Measurements from ENCODE around the gene PDGFB.
A peak's percentile ranks its signal among the peaks of the same experiment; 100 is the strongest.

PDGFB gene

GRCh38 chr22:39214383-39215069, 30.3 kb downstream of the PDGFB start:
- Histone ChIP-seq H3K9ac (ENCODE audit: low read length) (no peak overlapping the region), H3K4me1 (ENCODE audit: control insufficient read depth in 1 of 2, insufficient read depth in 2 of 2, low read length in 2 of 2) (peaks cover 33 to 34% of the 10 kb centered on the region in 2 experiments), H4K12ac (ENCODE audit: low read depth, low read length) (no peak overlapping the region), H2BK120ac (ENCODE audit: insufficient read depth, low read length, poor library complexity) (peak overlapping the region; percentile 12), H2AK5ac (ENCODE audit: low read length) (no peak overlapping the region), H3K36me3 (ENCODE audit: control insufficient read depth in 1 of 2, insufficient read depth in 2 of 2, low read length in 2 of 2) (no peaks in the 10 kb centered on the region), H3K9me3 (ENCODE audit: insufficient read depth, low read depth, low read length) (no peaks in the 10 kb centered on the region), H3K27me3 (ENCODE audit: insufficient read depth, low read length) (no peaks in the 10 kb centered on the region), H2AFZ (ENCODE audit: insufficient read depth, low read length, poor library complexity) (no peak overlapping the region), H3K18ac (ENCODE audit: low read length) (no peak overlapping the region), H3K23ac (ENCODE audit: low read length) (no peak overlapping the region), H3K79me2 (ENCODE audit: control insufficient read depth, insufficient read depth, low read length, poor library complexity) (no peaks in the 10 kb centered on the region), H3K4ac (ENCODE audit: low read depth, low read length) (peak overlapping the region; percentile 1), H3K4me3 (ENCODE audit: low read depth, low read length) (no peak overlapping the region), H3K4me2 (ENCODE audit: low read length) (peak overlapping the region; percentile 51), H3K79me1 (ENCODE audit: low read length) (peaks cover 33% of the 10 kb centered on the region), H2BK5ac (ENCODE audit: low read depth, low read length, poor library complexity) (peak overlapping the region; percentile 17), H4K91ac (ENCODE audit: low read depth, low read length) (peak overlapping the region; percentile 93), H2BK12ac (ENCODE audit: low read length) (peak overlapping the region; percentile 16), H4K8ac (ENCODE audit: low read depth, low read length) (no peak overlapping the region), H3K14ac (ENCODE audit: low read length) (no peak overlapping the region), H3K27ac (ENCODE audit: low read depth, low read length) (peak overlapping the region; percentile 96)
- DNase-seq, result peak; percentile 89 to 95
- no CpG with 5 or more reads among the region's 8 CpGs for WGBS (ENCODE audit: extremely low coverage, insufficient coverage, insufficient read length)

GRCh38 chr22:39214006-39214382, 30.8 kb downstream of the PDGFB start:
- no peak overlapping the region for H4K8ac ChIP-seq (ENCODE audit: low read depth, low read length)
- no peak overlapping the region for H4K12ac ChIP-seq (ENCODE audit: low read depth, low read length)
- peak overlapping the region; percentile 96 for H3K27ac ChIP-seq (ENCODE audit: low read depth, low read length)
- no peaks in the 10 kb centered on the region for H3K36me3 ChIP-seq (ENCODE audit: control insufficient read depth in 1 of 2, insufficient read depth in 2 of 2, low read length in 2 of 2)
- H3K4me3 ChIP-seq (ENCODE audit: low read depth, low read length), result no peak overlapping the region
- no peaks in the 10 kb centered on the region for H3K9me3 ChIP-seq (ENCODE audit: insufficient read depth, low read depth, low read length)
- DNase-seq, result peak in 1 of 2 donors; percentile 37
- no peaks in the 10 kb centered on the region for H3K79me2 ChIP-seq (ENCODE audit: control insufficient read depth, insufficient read depth, low read length, poor library complexity)
- no peak overlapping the region for H3K23ac ChIP-seq (ENCODE audit: low read length)
- H2BK12ac ChIP-seq (ENCODE audit: low read length), result peak overlapping the region; percentile 16
- peaks cover 33 to 34% of the 10 kb centered on the region in 2 experiments for H3K4me1 ChIP-seq (ENCODE audit: control insufficient read depth in 1 of 2, insufficient read depth in 2 of 2, low read length in 2 of 2)
- H2AK5ac ChIP-seq (ENCODE audit: low read length), result peak overlapping the region; percentile 2
- peak overlapping the region; percentile 10 for H3K9ac ChIP-seq (ENCODE audit: low read length)
- peak overlapping the region; percentile 12 for H2BK120ac ChIP-seq (ENCODE audit: insufficient read depth, low read length, poor library complexity)
- no peak overlapping the region for H2AFZ ChIP-seq (ENCODE audit: insufficient read depth, low read length, poor library complexity)
- peak overlapping the region; percentile 1 for H3K4ac ChIP-seq (ENCODE audit: low read depth, low read length)
- H3K79me1 ChIP-seq (ENCODE audit: low read length), result peaks cover 33% of the 10 kb centered on the region
- peak overlapping the region; percentile 7 for H2BK5ac ChIP-seq (ENCODE audit: low read depth, low read length, poor library complexity)
- peak overlapping the region; percentile 8 for H3K14ac ChIP-seq (ENCODE audit: low read length)
- peak overlapping the region; percentile 51 for H3K4me2 ChIP-seq (ENCODE audit: low read length)
- no CpG with 5 or more reads among the region's 9 CpGs for WGBS (ENCODE audit: extremely low coverage, insufficient coverage, insufficient read length)
- H3K27me3 ChIP-seq (ENCODE audit: insufficient read depth, low read length), result no peaks in the 10 kb centered on the region
- H3K18ac ChIP-seq (ENCODE audit: low read length), result no peak overlapping the region
- H4K91ac ChIP-seq (ENCODE audit: low read depth, low read length), result peak overlapping the region; percentile 58

GRCh38 chr22:39212721-39213376, 31.9 kb downstream of the PDGFB start:
- Histone ChIP-seq H4K12ac (ENCODE audit: low read depth, low read length) (peak overlapping the region; percentile 52), H3K18ac (ENCODE audit: low read length) (peak overlapping the region; percentile 55), H3K36me3 (ENCODE audit: control insufficient read depth in 1 of 2, insufficient read depth in 2 of 2, low read length in 2 of 2) (no peaks in the 10 kb centered on the region), H4K8ac (ENCODE audit: low read depth, low read length) (peak overlapping the region; percentile 77), H3K27me3 (ENCODE audit: insufficient read depth, low read length) (no peaks in the 10 kb centered on the region), H3K14ac (ENCODE audit: low read length) (peak overlapping the region; percentile 72), H3K23ac (ENCODE audit: low read length) (no peak overlapping the region), H2AK5ac (ENCODE audit: low read length) (no peak overlapping the region), H4K91ac (ENCODE audit: low read depth, low read length) (peak overlapping the region; percentile 79), H3K4me1 (ENCODE audit: control insufficient read depth in 1 of 2, insufficient read depth in 2 of 2, low read length in 2 of 2) (peaks cover 33 to 34% of the 10 kb centered on the region in 2 experiments), H3K79me1 (ENCODE audit: low read length) (peaks cover 33% of the 10 kb centered on the region), H3K79me2 (ENCODE audit: control insufficient read depth, insufficient read depth, low read length, poor library complexity) (no peaks in the 10 kb centered on the region), H3K4ac (ENCODE audit: low read depth, low read length) (peak overlapping the region; percentile 53), H3K4me3 (ENCODE audit: low read depth, low read length) (no peak overlapping the region), H2BK12ac (ENCODE audit: low read length) (peak overlapping the region; percentile 69), H2BK120ac (ENCODE audit: insufficient read depth, low read length, poor library complexity) (peak overlapping the region; percentile 82), H3K4me2 (ENCODE audit: low read length) (peak overlapping the region; percentile 52), H3K27ac (ENCODE audit: low read depth, low read length) (peak overlapping the region; percentile 96), H3K9me3 (ENCODE audit: insufficient read depth, low read depth, low read length) (no peaks in the 10 kb centered on the region), H2AFZ (ENCODE audit: insufficient read depth, low read length, poor library complexity) (peak overlapping the region; percentile 43), H2BK5ac (ENCODE audit: low read depth, low read length, poor library complexity) (peak overlapping the region; percentile 94), H3K9ac (ENCODE audit: low read length) (no peak overlapping the region)
- DNase-seq, result peak; percentile 96
- WGBS (ENCODE audit: extremely low coverage, insufficient coverage, insufficient read length), result no CpG with 5 or more reads among the region's 12 CpGs

- H3K9me3 ChIP-seq (ENCODE audit: insufficient read depth, low read depth, low read length), result no peaks in the 10 kb centered on the region
These were observed 35.0 kb downstream of the PDGFB start for GRCh38 chr22:39209756-39210155.

More at GRCh38 chr22:39209756-39210155, 35.0 kb downstream of the PDGFB start:
- Histone ChIP-seq H4K8ac (ENCODE audit: low read depth, low read length) (peak overlapping the region; percentile 26), H2AFZ (ENCODE audit: insufficient read depth, low read length, poor library complexity) (no peak overlapping the region), H3K79me1 (ENCODE audit: low read length) (peaks cover 23% of the 10 kb centered on the region), H3K27ac (ENCODE audit: low read depth, low read length) (no peak overlapping the region), H3K36me3 (ENCODE audit: control insufficient read depth in 1 of 2, insufficient read depth in 2 of 2, low read length in 2 of 2) (no peaks in the 10 kb centered on the region), H3K14ac (ENCODE audit: low read length) (no peak overlapping the region), H3K9ac (ENCODE audit: low read length) (no peak overlapping the region), H3K23ac (ENCODE audit: low read length) (no peak overlapping the region), H3K4me1 (ENCODE audit: control insufficient read depth in 1 of 2, insufficient read depth in 2 of 2, low read length in 2 of 2) (peaks cover 30 to 31% of the 10 kb centered on the region in 2 experiments), H3K18ac (ENCODE audit: low read length) (no peak overlapping the region), H2BK120ac (ENCODE audit: insufficient read depth, low read length, poor library complexity) (no peak overlapping the region), H4K12ac (ENCODE audit: low read depth, low read length) (no peak overlapping the region), H3K27me3 (ENCODE audit: insufficient read depth, low read length) (no peaks in the 10 kb centered on the region), H3K79me2 (ENCODE audit: control insufficient read depth, insufficient read depth, low read length, poor library complexity) (no peaks in the 10 kb centered on the region), H3K4me3 (ENCODE audit: low read depth, low read length) (no peak overlapping the region), H2AK5ac (ENCODE audit: low read length) (no peak overlapping the region), H3K4me2 (ENCODE audit: low read length) (no peak overlapping the region), H3K4ac (ENCODE audit: low read depth, low read length) (no peak overlapping the region), H2BK5ac (ENCODE audit: low read depth, low read length, poor library complexity) (no peak overlapping the region), H4K91ac (ENCODE audit: low read depth, low read length) (no peak overlapping the region), H2BK12ac (ENCODE audit: low read length) (peak overlapping the region; percentile 32)
- WGBS (ENCODE audit: extremely low coverage, insufficient coverage, insufficient read length), result no CpG with 5 or more reads among the region's 9 CpGs
- no peak for DNase-seq
